Activated CD4-positive, alpha-beta T cell treated with anti-CD3 and anti-CD28 coated beads, Interleukin-2, amount 50 U/mL, for 1 hour (primary cell): Measurements from ENCODE around the gene SLC33A1.

ENCODE experiments used
- DNase-seq: peaks from one replicate; pipeline ENCODE4 v3.0.0-alpha.2; 2020

The SLC33A1 gene

DNA sequence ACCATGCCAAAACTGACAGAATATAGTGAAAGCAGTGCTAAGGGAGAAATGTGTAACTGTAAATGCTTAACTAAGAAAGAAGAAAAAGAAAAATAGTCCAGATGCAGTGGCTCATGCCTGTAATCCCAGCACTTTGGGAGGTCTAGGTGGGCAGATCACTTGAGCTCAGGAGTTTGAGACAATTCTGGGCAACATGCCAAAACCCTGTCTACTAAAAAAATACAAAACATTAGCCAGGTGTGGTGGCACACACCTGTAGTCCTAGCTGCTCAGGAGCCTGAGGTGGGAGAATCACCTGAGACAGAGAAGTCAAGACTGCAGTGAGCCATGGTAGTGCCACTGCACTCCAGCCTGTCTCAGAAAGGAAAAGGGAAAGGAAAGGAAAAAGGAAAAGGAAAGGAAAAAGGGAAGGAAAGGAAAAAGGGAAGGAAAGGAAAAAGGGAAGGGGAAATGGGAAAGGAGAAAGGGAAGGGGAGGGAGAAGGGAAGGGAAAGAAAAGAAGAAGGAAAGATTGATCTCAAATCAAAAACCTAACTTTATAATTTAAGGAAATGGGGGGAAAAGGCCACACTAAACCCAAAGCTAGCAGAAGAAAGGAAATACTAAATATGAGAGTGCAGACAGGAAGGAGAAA lies 68.4 kb downstream of the SLC33A1 start:
- no peak for DNase-seq

- no peak for DNase-seq
Measured at GRCh38 chr3:155782390-155782953, 71.8 kb downstream of the SLC33A1 start.

GRCh38 chr3:155780291-155780690 lies 73.9 kb downstream of the SLC33A1 start:
- no peak for DNase-seq

DNA sequence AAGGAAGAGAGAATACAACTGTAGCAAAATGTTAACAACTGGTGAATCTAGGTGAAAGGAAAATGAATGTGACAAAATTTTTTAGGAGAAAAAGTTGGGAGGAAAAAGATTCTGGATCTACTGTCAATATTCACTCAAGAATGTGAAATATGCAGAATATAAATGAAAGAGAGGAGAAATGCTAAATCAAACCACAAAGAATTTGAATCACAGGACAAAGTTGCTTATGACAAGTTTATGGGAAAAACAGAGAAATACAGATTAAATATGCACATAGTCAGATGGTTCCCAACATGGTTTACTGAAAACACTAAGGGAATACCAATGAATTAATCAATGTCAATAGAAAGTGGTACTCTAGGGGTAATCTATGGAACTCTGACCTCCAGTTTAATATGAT lies 75.8 kb downstream of the SLC33A1 start:
- DNase-seq, result no peak

DNA sequence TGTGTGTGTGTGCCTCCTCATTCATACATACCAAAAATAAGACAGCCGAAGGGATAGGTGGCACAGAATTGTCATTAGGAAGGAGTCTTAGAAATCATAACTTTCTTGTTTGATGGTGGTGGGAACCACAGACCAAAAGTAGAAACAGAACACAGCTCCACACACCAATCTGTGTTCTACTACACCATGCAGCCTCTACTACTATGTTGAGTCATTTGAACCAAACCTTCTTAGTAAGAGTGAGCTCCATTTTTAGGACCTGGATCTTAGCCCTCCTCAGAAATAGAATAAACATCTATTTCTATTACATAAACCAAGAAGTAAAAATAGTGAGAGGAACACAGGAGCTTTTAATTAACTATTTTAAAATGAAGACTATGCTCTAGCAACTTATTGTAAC lies 81.4 kb downstream of the SLC33A1 start:
- no peak for DNase-seq

DNA sequence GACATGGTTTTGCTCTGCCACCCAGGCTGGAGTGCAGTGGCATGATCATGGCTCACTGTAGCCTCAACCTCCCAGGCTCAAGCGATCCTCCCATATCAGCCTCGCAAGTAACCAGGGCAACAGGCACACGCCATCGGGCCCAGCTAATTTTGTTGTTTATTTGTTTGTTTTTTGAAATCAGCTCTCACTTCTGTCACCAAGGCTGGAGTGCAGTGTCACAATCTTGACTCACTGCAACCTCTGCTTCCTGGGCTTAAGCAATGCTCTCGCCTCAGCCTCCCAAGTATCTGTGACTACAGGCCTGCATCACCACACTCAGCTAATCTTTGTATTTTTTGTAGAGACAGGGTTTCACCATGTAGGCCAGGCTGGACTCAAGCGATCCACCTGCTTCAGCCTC lies 83.1 kb downstream of the SLC33A1 start:
- no peak for DNase-seq
